Endothelial cell (in vitro differentiated cells): ENCODE data around the gene KRTAP2-1. TPM values are rescaled to one million over a fixed set of nuclear protein-coding genes. Genes with fewer than 3 reads are reported as not detected.

Experiments used
- DNase-seq: peaks from one replicate; pipeline ENCODE4 v3.0.0; 2021; ENCODE audit warnings: low spot score
- H3K27ac Mint-ChIP-seq: one replicate; pipeline ENCODE4 v1.8.0; 2021; ENCODE audit warnings: mixed read lengths, inconsistent platforms; ENCODE audit not compliant: unreplicated experiment
- H3K27me3 Mint-ChIP-seq: one replicate; pipeline ENCODE4 v1.8.0; 2021; ENCODE audit warnings: mild to moderate bottlenecking, moderate library complexity, mixed read lengths, inconsistent platforms; ENCODE audit not compliant: unreplicated experiment
- H3K36me3 Mint-ChIP-seq: one replicate; pipeline ENCODE4 v1.8.0; 2021; ENCODE audit warnings: mild to moderate bottlenecking, low read depth, mixed read lengths, inconsistent platforms; ENCODE audit not compliant: unreplicated experiment
- H3K4me1 Mint-ChIP-seq: one replicate; pipeline ENCODE4 v1.8.0; 2021; ENCODE audit warnings: mild to moderate bottlenecking, mixed read lengths, inconsistent platforms; ENCODE audit not compliant: unreplicated experiment
- H3K4me3 Mint-ChIP-seq: one replicate; pipeline ENCODE4 v1.8.0; 2021; ENCODE audit warnings: mild to moderate bottlenecking, mixed read lengths, inconsistent platforms; ENCODE audit not compliant: unreplicated experiment
- H3K9me3 Mint-ChIP-seq: one replicate; pipeline ENCODE4 v1.8.0; 2021; ENCODE audit warnings: mixed read lengths, inconsistent platforms; ENCODE audit not compliant: unreplicated experiment
- CTCF ChIP-seq: fragments of 200-600 bp; sonication (generic); IDR thresholded peaks from one replicate; pipeline ENCODE4 v1.5.0; 2021; ENCODE audit warnings: antibody characterized with exemption; ENCODE audit not compliant: unreplicated experiment
- total RNA-seq: library from RNA; stranded (reverse); fragmentation: NEBNext Ultra II Directional; extraction: Animal tissue kit (Norgen Biotek cat#: 25700); gene quantifications from one replicate; pipeline ENCODE4 v1.2.1, GENCODE V29; 2021; ENCODE audit not compliant: unreplicated experiment

The KRTAP2-1 gene
- total RNA-seq, 1 donor from 2014 or later = not detected

GRCh38 chr17:41013606-41014005 is 33.5 kb downstream of the KRTAP2-1 start:
- no peak for DNase-seq
- Mint-ChIP-seq H3K9me3 (no peaks in the 10 kb centered on the region), H3K27ac (no peak overlapping the region), H3K36me3 (no peaks in the 10 kb centered on the region), H3K4me3 (no peak overlapping the region), H3K4me1 (peaks cover 19% of the 10 kb centered on the region), H3K27me3 (no peaks in the 10 kb centered on the region)
- TF ChIP-seq CTCF = no peak

- no peak for TF ChIP-seq CTCF
- Mint-ChIP-seq H3K4me1 (peaks cover 15% of the 10 kb centered on the region), H3K4me3 (no peak overlapping the region)
Observed at GRCh38 chr17:41013181-41013580, 33.9 kb downstream of the KRTAP2-1 start.

GRCh38 chr17:41012326-41013120 is 34.6 kb downstream of the KRTAP2-1 start:
- Mint-ChIP-seq H3K36me3 (no peaks in the 10 kb centered on the region), H3K27ac (no peak overlapping the region), H3K27me3 (no peaks in the 10 kb centered on the region), H3K4me3 (no peak overlapping the region), H3K4me1 (peaks cover 9% of the 10 kb centered on the region), H3K9me3 (no peaks in the 10 kb centered on the region)
- TF ChIP-seq CTCF = no peak
- DNase-seq = no peak

More at GRCh38 chr17:41013181-41013580, 33.9 kb downstream of the KRTAP2-1 start:
- H3K27ac Mint-ChIP-seq = no peak overlapping the region
- no peaks in the 10 kb centered on the region for H3K9me3 Mint-ChIP-seq
- no peaks in the 10 kb centered on the region for H3K36me3 Mint-ChIP-seq
- DNase-seq = no peak
- no peaks in the 10 kb centered on the region for H3K27me3 Mint-ChIP-seq

GRCh38 chr17:41010441-41010840 is 36.7 kb downstream of the KRTAP2-1 start:
- DNase-seq = no peak
- H3K27me3 Mint-ChIP-seq = no peaks in the 10 kb centered on the region
- no peaks in the 10 kb centered on the region for H3K4me1 Mint-ChIP-seq
- no peak overlapping the region for H3K4me3 Mint-ChIP-seq
- H3K27ac Mint-ChIP-seq = no peak overlapping the region
- H3K9me3 Mint-ChIP-seq = no peaks in the 10 kb centered on the region
- H3K36me3 Mint-ChIP-seq = no peaks in the 10 kb centered on the region
- TF ChIP-seq CTCF = no peak

GRCh38 chr17:41009936-41010335 is 37.2 kb downstream of the KRTAP2-1 start:
- H3K27me3 Mint-ChIP-seq = no peaks in the 10 kb centered on the region
- H3K4me3 Mint-ChIP-seq = no peak overlapping the region
- no peaks in the 10 kb centered on the region for H3K4me1 Mint-ChIP-seq
- H3K9me3 Mint-ChIP-seq = no peaks in the 10 kb centered on the region
- H3K27ac Mint-ChIP-seq = no peak overlapping the region
- no peak for DNase-seq
- no peak for TF ChIP-seq CTCF
- no peaks in the 10 kb centered on the region for H3K36me3 Mint-ChIP-seq
